Measurements from ENCODE around the gene APOB. TPM values are rescaled to one million over a fixed set of nuclear protein-coding genes. Genes with fewer than 3 reads are reported as not detected.
"Not testable (repeated sequence)": the region's sequence is repeated elsewhere in the genome, so short reads cannot be mapped to it uniquely, and the experiment has no call there.

APOB gene
- total and polyA plus RNA-seq, 8 donors = under 0.01 to 30.7 (median 0.72) TPM; not detected in 3

GRCh38 chr2:21029519-21029918 lies 14.4 kb downstream of the APOB start:
- H3K9me3 ChIP-seq = no peaks in the 10 kb centered on the region
- H3K27ac ChIP-seq = no peak overlapping the region
- H3K4me3 ChIP-seq = no peak overlapping the region
- intact Hi-C loops (cut with DNase I; ENCODE audit: low total_unique reads) = no loop called here
- H3K36me3 ChIP-seq = no peaks in the 10 kb centered on the region
- no peaks in the 10 kb centered on the region for H3K4me1 ChIP-seq
- 70 to 96% (median 91%) methylated on average over 2 of the region's 2 CpGs for WGBS, 5 donors
- H3K27me3 ChIP-seq = no peaks in the 10 kb centered on the region
- no peak for DNase-seq
- TF ChIP-seq POLR2AphosphoS5 (IDR thresholded peaks at IDR 0.05) (no peak), EP300 (IDR thresholded peaks at IDR 0.05) (no peak), POLR2A (IDR thresholded peaks at IDR 0.05) (no peak), CTCF (IDR thresholded peaks at IDR 0.05) (no peak)

- not testable (repeated sequence) for DNase-seq, H3K27ac ChIP-seq
- 69 to 84% (median 79%) methylated on average over 5 of the region's 5 CpGs for WGBS, 5 donors
Measured at GRCh38 chr2:21028951-21029350, 14.9 kb downstream of the APOB start.

GRCh38 chr2:21028021-21028947 lies 15.6 kb downstream of the APOB start:
- H3K36me3 ChIP-seq = no peaks in the 10 kb centered on the region
- no peak for DNase-seq
- no peaks in the 10 kb centered on the region for H3K4me1 ChIP-seq
- no peak overlapping the region for H3K4me3 ChIP-seq
- WGBS, 5 donors = 87 to 94% (median 89%) methylated on average over 4 of the region's 4 CpGs
- H3K27me3 ChIP-seq = no peaks in the 10 kb centered on the region
- TF ChIP-seq POLR2AphosphoS5 (IDR thresholded peaks at IDR 0.05) (no peak), EP300 (IDR thresholded peaks at IDR 0.05) (no peak), CTCF (IDR thresholded peaks at IDR 0.05) (no peak), POLR2A (IDR thresholded peaks at IDR 0.05) (no peak)
- intact Hi-C loops (cut with DNase I; ENCODE audit: low total_unique reads) = no loop called here
- H3K9me3 ChIP-seq = no peaks in the 10 kb centered on the region
- H3K27ac ChIP-seq = no peak overlapping the region

More at GRCh38 chr2:21028951-21029350, 14.9 kb downstream of the APOB start:
- intact Hi-C loops (cut with DNase I; ENCODE audit: low total_unique reads); H3K36me3 ChIP-seq; H3K4me3 ChIP-seq; H3K27me3 ChIP-seq; H3K9me3 ChIP-seq; H3K4me1 ChIP-seq: not testable (repeated sequence)

- intact Hi-C loops (cut with DNase I; ENCODE audit: low total_unique reads) = no loop called here
- Histone ChIP-seq H3K27me3 (no peaks in the 10 kb centered on the region), H3K27ac (no peak overlapping the region), H3K4me1 (no peaks in the 10 kb centered on the region), H3K9me3 (no peaks in the 10 kb centered on the region), H3K4me3 (no peak overlapping the region), H3K36me3 (no peaks in the 10 kb centered on the region)
- DNase-seq = no peak
- TF ChIP-seq EP300 (IDR thresholded peaks at IDR 0.05) (no peak), POLR2A (IDR thresholded peaks at IDR 0.05) (no peak), CTCF (IDR thresholded peaks at IDR 0.05) (no peak), POLR2AphosphoS5 (IDR thresholded peaks at IDR 0.05) (no peak)
Measured at GRCh38 chr2:21026479-21027282, 17.2 kb downstream of the APOB start.
